ENCODE measurements around the gene NCOA6.

- TF ChIP-seq CTCF (IDR thresholded peaks at IDR 0.05): no peak
- TF ChIP-seq POLR2A (IDR thresholded peaks at IDR 0.05): no peak
Observed at GRCh38 chr20:34712525-34713192, 112.8 kb downstream of the NCOA6 start.

Data from thyroid gland (tissue), 4 donors.